SK-N-SH (cell line): Measurements from ENCODE around the gene EPO. TPM values are rescaled to one million over a fixed set of nuclear protein-coding genes. Genes with fewer than 3 reads are reported as not detected.

ENCODE experiments used
- CTCF ChIA-PET: fragments of 300-600, 350-600 bp; formaldehyde crosslinking; extraction: SDS; loops from one replicate; lab custom pipeline; 2021; lab: Yijun Ruan, JAX
- POLR2A ChIA-PET: fragments of 350-600 bp; sonication (Branson Sonifier 250); formaldehyde crosslinking; extraction: SDS; loops from one replicate; lab custom pipeline; 2020; ENCODE audit warnings: antibody characterized with exemption, inconsistent platforms; lab: Yijun Ruan, JAX
- DNase-seq: peaks from one replicate; pipeline ENCODE4 v3.0.0; 2012
- H2AFZ ChIP-seq: fragments of 200-600 bp; sonication (generic); 2 replicates; pipeline ENCODE4 v1.8.1; 2016; ENCODE audit warnings: antibody characterized with exemption, mild to moderate bottlenecking, low read depth
- H3F3A ChIP-seq: fragments of 200-600 bp; sonication (generic); replicated peaks from 2 replicates; pipeline ENCODE3; 2016; ENCODE audit warnings: antibody characterized with exemption, mild to moderate bottlenecking; ENCODE audit not compliant: insufficient read depth
- H3K27ac ChIP-seq, 2 experiments: fragments of 200-500 bp in 1 of 2; fragments of 200-600 bp in 1 of 2; sonication (Bioruptor generic) in 1 of 2; sonication (generic), shearing (Covaris generic) in 1 of 2; 2 replicates each; pipeline versions ENCODE4 v1.5.1 to v1.6.1; 2014 to 2016; ENCODE audit warnings: low read depth in 2 of 2, inconsistent platforms in 1 of 2, low read length in 1 of 2, mild to moderate bottlenecking in 1 of 2, mixed read lengths in 1 of 2
- H3K27me3 ChIP-seq: fragments of 200-600 bp; sonication (generic), shearing (Covaris generic); 2 replicates; pipeline ENCODE4 v1.6.1; 2016; ENCODE audit warnings: mixed run types; ENCODE audit not compliant: insufficient read depth
- H3K36me3 ChIP-seq, 2 experiments: fragments of 200-500 bp in 1 of 2; fragments of 200-600 bp in 1 of 2; sonication (Bioruptor generic) in 1 of 2; sonication (generic) in 1 of 2; replicated peaks in 1 of 2; 2 replicates each; pipeline versions ENCODE3 to v1.5.1; 2014 to 2016; ENCODE audit warnings: low read length in 1 of 2, mild to moderate bottlenecking in 1 of 2; ENCODE audit not compliant: insufficient read depth in 2 of 2, control insufficient read depth in 1 of 2
- H3K4me1 ChIP-seq, 2 experiments: fragments of 200-500 bp in 1 of 2; fragments of 200-600 bp in 1 of 2; sonication (Bioruptor generic) in 1 of 2; sonication (generic), shearing (Covaris generic) in 1 of 2; 2 replicates each; pipeline versions ENCODE4 v1.5.1 to v1.6.1; 2014 to 2016; ENCODE audit warnings: low read depth in 1 of 2, low read length in 1 of 2, mixed run types in 1 of 2; ENCODE audit not compliant: insufficient read depth in 2 of 2, control insufficient read depth in 1 of 2
- H3K4me2 ChIP-seq: fragments of 200-600 bp; sonication (generic), shearing (Covaris generic); 2 replicates; pipeline ENCODE4 v1.6.1; 2017; ENCODE audit warnings: mixed run types
- H3K4me3 ChIP-seq, 2 experiments: fragments of 200-500 bp in 1 of 2; fragments of 200-600 bp in 1 of 2; sonication (Bioruptor generic) in 1 of 2; sonication (generic), shearing (Covaris generic) in 1 of 2; 2 replicates each; pipeline versions ENCODE4 v1.5.1 to v1.8.1; 2014 to 2016; ENCODE audit warnings: low read depth in 2 of 2, inconsistent platforms in 1 of 2, low read length in 1 of 2, mild to moderate bottlenecking in 1 of 2, mixed read lengths in 1 of 2, moderate library complexity in 1 of 2
- H3K79me2 ChIP-seq: fragments of 200-600 bp; sonication (generic); 2 replicates; pipeline ENCODE4 v1.8.1; 2017; ENCODE audit warnings: mild to moderate bottlenecking; ENCODE audit not compliant: insufficient read depth
- H3K9ac ChIP-seq: fragments of 200-600 bp; sonication (generic); 2 replicates; pipeline ENCODE4 v1.6.1; 2017; ENCODE audit warnings: mixed run types
- H3K9me2 ChIP-seq: fragments of 200-600 bp; sonication (generic); 2 replicates; pipeline ENCODE4 v1.6.1; 2017; ENCODE audit warnings: mixed run types
- H3K9me3 ChIP-seq: fragments of 200-600 bp; sonication (generic); 2 replicates; pipeline ENCODE4 v1.6.1; 2017; ENCODE audit warnings: mixed run types, mild to moderate bottlenecking, moderate library complexity
- H4K20me1 ChIP-seq: fragments of 200-600 bp; sonication (generic); 2 replicates; pipeline ENCODE4 v1.6.1; 2017; ENCODE audit warnings: mild to moderate bottlenecking, mixed run types; ENCODE audit not compliant: insufficient read depth
- CTCF ChIP-seq: fragments of 200-600 bp; sonication (generic); IDR thresholded peaks from 2 replicates; pipeline ENCODE4 v1.6.1; 2017; ENCODE audit warnings: antibody characterized with exemption, mild to moderate bottlenecking, moderate library complexity
- EZH2phosphoT487 ChIP-seq: fragments of 200-600 bp; sonication (generic); IDR thresholded peaks from 2 replicates; pipeline ENCODE4 v1.6.1; 2017; ENCODE audit warnings: low read depth, mixed run types, mild to moderate bottlenecking, antibody characterized with exemption, moderate library complexity, borderline replicate concordance
- FOSL2 ChIP-seq: IDR thresholded peaks from 2 replicates; pipeline ENCODE4 v1.4.0; 2012; ENCODE audit warnings: low read depth, mild to moderate bottlenecking, moderate library complexity, borderline replicate concordance
- FOXJ3 ChIP-seq: sonication (generic); formaldehyde crosslinking; IDR thresholded peaks from 2 replicates; pipeline ENCODE4 v1.5.1; 2020; ENCODE audit warnings: mild to moderate bottlenecking, missing genetic modification reagents
- GABPA ChIP-seq: IDR thresholded peaks from 2 replicates; pipeline ENCODE4 v1.4.0; 2012; ENCODE audit warnings: low read depth, mild to moderate bottlenecking
- JUND ChIP-seq: IDR thresholded peaks from 2 replicates; pipeline ENCODE4 v1.4.0; 2012
- MAX ChIP-seq: IDR thresholded peaks from 2 replicates; pipeline ENCODE4 v1.4.0; 2012; ENCODE audit warnings: low read depth
- MXI1 ChIP-seq: IDR thresholded peaks from 2 replicates; pipeline ENCODE4 v1.6.1; 2012; ENCODE audit warnings: mild to moderate bottlenecking, low read depth, low read length, improper control_type of control experiment
- NFIC ChIP-seq: IDR thresholded peaks from 2 replicates; pipeline ENCODE4 v1.4.0; 2012; ENCODE audit warnings: borderline replicate concordance
- RAD21 ChIP-seq: IDR thresholded peaks from 2 replicates; pipeline ENCODE4 v1.6.1; 2012; ENCODE audit warnings: mild to moderate bottlenecking, low read length
- RFX5 ChIP-seq: IDR thresholded peaks from 2 replicates; pipeline ENCODE4 v1.6.1; 2012; ENCODE audit warnings: mild to moderate bottlenecking, improper control_type of control experiment, low read length
- RXRA ChIP-seq: IDR thresholded peaks from 2 replicates; pipeline ENCODE4 v1.4.0; 2012; ENCODE audit warnings: low read depth, mild to moderate bottlenecking, borderline replicate concordance
- TAF1 ChIP-seq: IDR thresholded peaks from 2 replicates; pipeline ENCODE4 v1.6.1; 2012; ENCODE audit warnings: low read depth, mild to moderate bottlenecking, low read length, moderate library complexity, borderline replicate concordance
- TCF12 ChIP-seq: IDR thresholded peaks from 2 replicates; pipeline ENCODE4 v1.4.0; 2012
- ZBTB33 ChIP-seq: IDR thresholded peaks from 2 replicates; pipeline ENCODE4 v1.4.0; 2012; ENCODE audit warnings: low read depth, borderline replicate concordance
- WGBS: methylation state at CpG from one replicate; pipeline ENCODE4 v1.1.6; 2017; ENCODE audit warnings: low lambda C conversion rate; 5-methylcytosine and 5-hydroxymethylcytosine counted together
- polyA plus RNA-seq, 3 experiments: library from polyadenylated mRNA; depleted of rRNA; stranded (reverse); fragments of >200 nt; gene quantifications; 2 replicates each; pipeline ENCODE4 v1.2.3, GENCODE V29; 2012
- TF ChIP-seq, protein P1 (sequence below): IDR thresholded peaks from 2 replicates; pipeline ENCODE4; 2012

EPO gene
- polyA plus RNA-seq, 1 of the 3 experiments (the other 2 are of a cell fraction), result not detected

GRCh38 chr7:100752994-100753393 is 32.7 kb downstream of the EPO start (continued):
- TF ChIP-seq RFX5, result no peak

- Histone ChIP-seq H3K36me3 (no peaks in the 10 kb centered on the region), H3K9me3 (no peaks in the 10 kb centered on the region), H3K27ac (no peak overlapping the region), H2AFZ (no peak overlapping the region), H3K4me1 (no peaks in the 10 kb centered on the region), H3K9ac (no peak overlapping the region), H3K9me2 (no peaks in the 10 kb centered on the region), H3F3A (no peaks in the 10 kb centered on the region), H3K4me2 (no peak overlapping the region), H4K20me1 (no peaks in the 10 kb centered on the region), H3K27me3 (peaks cover 66% of the 10 kb centered on the region), H3K4me3 (no peak overlapping the region), H3K79me2 (no peaks in the 10 kb centered on the region)
- POLR2A ChIA-PET, result no interaction called here
- CTCF ChIA-PET, result interaction anchor here (0.9 to 1.7 kb wide), 4 partner anchors 10 to 98 kb away, joined by 3 to 8 read pairs (median 3); partner anchors contain the start of gene SLC12A9
- DNase-seq, result no peak
- no peak for TF ChIP-seq ZBTB33
- no peak for TF ChIP-seq MAX
- TF ChIP-seq CTCF, result no peak
- TF ChIP-seq EZH2phosphoT487, result no peak
- no peak for TF ChIP-seq GABPA
- TF ChIP-seq, protein P1, sequence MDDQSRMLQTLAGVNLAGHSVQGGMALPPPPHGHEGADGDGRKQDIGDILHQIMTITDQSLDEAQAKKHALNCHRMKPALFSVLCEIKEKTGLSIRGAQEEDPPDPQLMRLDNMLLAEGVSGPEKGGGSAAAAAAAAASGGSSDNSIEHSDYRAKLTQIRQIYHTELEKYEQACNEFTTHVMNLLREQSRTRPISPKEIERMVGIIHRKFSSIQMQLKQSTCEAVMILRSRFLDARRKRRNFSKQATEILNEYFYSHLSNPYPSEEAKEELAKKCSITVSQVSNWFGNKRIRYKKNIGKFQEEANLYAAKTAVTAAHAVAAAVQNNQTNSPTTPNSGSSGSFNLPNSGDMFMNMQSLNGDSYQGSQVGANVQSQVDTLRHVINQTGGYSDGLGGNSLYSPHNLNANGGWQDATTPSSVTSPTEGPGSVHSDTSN, result no peak
- TF ChIP-seq RFX5, result no peak
- no peak for TF ChIP-seq JUND
- TF ChIP-seq RAD21, result no peak
- no peak for TF ChIP-seq MXI1
- TF ChIP-seq TCF12, result no peak
- no peak for TF ChIP-seq TAF1
- no peak for TF ChIP-seq FOSL2
- TF ChIP-seq NFIC, result no peak
- no peak for TF ChIP-seq FOXJ3
- no peak for TF ChIP-seq RXRA
- 56% methylated on average over 3 of the region's 3 CpGs for WGBS
Measured at GRCh38 chr7:100753750-100754149, 33.5 kb downstream of the EPO start.
